GM12873 (cell line): ENCODE measurements around the gene LRMDA.

Source experiments
- CTCF ChIP-seq: IDR thresholded peaks from 2 replicates; pipeline ENCODE4 v1.5.1; 2012; ENCODE audit warnings: low read depth, mild to moderate bottlenecking, moderate library complexity, low read length, control low read depth; ENCODE audit not compliant: insufficient read depth; ENCODE audit errors: missing control alignments

LRMDA gene

GRCh38 chr10:75531571-75532031 lies 100.2 kb downstream of the LRMDA start:
- no peak for TF ChIP-seq CTCF

GRCh38 chr10:75532253-75532924 lies 101.0 kb downstream of the LRMDA start:
- TF ChIP-seq CTCF: no peak

DNA sequence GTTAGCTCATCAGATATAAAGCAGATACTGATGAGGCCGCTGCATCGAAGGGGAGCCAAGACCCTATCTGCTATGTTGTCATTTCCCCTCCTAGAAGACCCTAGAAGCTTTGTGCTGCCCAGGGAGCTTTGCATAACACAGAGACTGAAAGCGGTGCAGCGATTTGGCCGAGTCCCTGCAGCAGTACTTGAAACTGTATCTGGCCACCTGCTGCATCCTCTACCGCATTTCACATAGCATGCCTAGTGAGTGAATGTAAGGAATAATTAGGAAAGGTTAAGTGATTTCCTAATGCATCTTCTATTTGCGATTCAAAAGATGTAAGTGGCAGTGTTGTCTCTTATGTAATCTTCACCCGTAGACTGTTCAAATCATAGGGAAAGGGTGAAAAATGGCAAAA lies 106.7 kb downstream of the LRMDA start:
- TF ChIP-seq CTCF: no peak

- TF ChIP-seq CTCF: no peak
Observed at GRCh38 chr10:75538765-75539164, 107.3 kb downstream of the LRMDA start.

DNA sequence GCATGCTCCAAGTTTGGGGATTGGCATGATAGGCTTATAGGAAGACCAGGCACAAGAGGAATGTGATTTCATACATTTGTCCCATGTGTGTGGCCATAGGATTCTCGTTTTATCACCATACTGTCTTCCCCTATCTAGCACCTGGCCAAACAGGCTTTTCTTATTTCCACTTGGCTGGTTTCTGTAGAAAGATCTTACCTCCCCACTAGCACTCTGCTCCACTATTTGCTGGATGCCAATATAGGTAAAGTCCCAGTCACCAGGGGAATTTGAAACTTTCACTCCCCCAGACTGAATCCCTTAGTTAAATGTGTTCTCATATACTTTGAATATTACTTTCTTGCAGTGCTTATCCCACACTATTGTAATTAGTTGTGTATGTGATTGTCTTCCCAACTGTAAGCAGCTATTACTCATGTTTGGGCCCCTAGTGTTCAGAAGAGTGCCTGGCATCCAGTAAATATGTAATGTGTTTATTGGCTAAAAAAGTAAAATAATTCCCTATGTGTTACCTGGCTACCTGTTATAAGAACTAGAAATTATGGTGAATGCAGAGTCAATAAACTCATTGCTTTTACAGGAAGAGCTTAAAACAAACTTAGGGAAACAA lies 109.0 kb downstream of the LRMDA start:
- no peak for TF ChIP-seq CTCF

DNA sequence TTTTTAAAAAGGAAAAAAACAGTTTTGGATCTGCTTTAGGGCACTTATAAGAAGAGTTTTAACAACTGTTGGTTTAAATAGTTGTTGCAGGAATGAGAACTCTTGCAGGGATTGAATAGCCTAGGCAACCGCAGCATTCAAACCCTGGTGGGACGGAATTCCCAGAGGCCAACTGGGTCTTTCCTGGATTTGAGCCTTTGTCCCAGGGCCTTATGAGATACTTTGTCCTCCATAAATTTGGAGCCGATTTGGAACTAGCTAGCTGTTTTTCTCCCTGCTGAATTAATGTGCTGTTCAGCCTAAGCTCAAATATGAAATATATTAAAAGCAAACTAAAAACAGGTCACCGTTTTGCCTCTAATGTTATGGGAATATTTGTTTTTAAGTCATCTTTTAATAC lies 109.6 kb downstream of the LRMDA start:
- no peak for TF ChIP-seq CTCF

GRCh38 chr10:75541411-75541810 lies 110.0 kb downstream of the LRMDA start:
- TF ChIP-seq CTCF: no peak
